Stimulated activated effector memory CD8-positive, alpha-beta T cell treated with anti-CD3 and anti-CD28 coated beads, Interleukin-12 subunit alpha, Interleukin-12 subunit beta, amount 100 ng/mL, for 72 hours (primary cell): ENCODE data around the gene ENKUR.
A peak's percentile ranks its signal among the peaks of the same experiment; 100 is the strongest.

Source experiments
- ATAC-seq: fragments of 150-1000 bp; cut with Tn5 transposase; 2 replicates; pipeline ENCODE4 v1.10.0; 2021
- DNase-seq, 2 donors: peaks; one replicate each; pipeline ENCODE4 v3.0.0; 2021 to 2022; ENCODE audit warnings: low spot score in 2 of 2
- H3K27ac Mint-ChIP-seq: one replicate; pipeline ENCODE4 v1.8.0; 2022; ENCODE audit warnings: mild to moderate bottlenecking, mixed read lengths
- H3K36me3 Mint-ChIP-seq: one replicate; pipeline ENCODE4 v1.8.0; 2022; ENCODE audit warnings: mild to moderate bottlenecking, mixed read lengths
- H3K4me1 Mint-ChIP-seq: one replicate; pipeline ENCODE4 v1.8.0; 2022; ENCODE audit warnings: mixed read lengths
- H3K4me3 Mint-ChIP-seq: one replicate; pipeline ENCODE4 v1.8.0; 2022; ENCODE audit warnings: mild to moderate bottlenecking, mixed read lengths
- H3K9me3 Mint-ChIP-seq: one replicate; pipeline ENCODE4 v1.8.0; 2022; ENCODE audit warnings: mixed read lengths

Gene ENKUR

GRCh38 chr10:24951201-24952142, 64.5 kb downstream of the ENKUR start:
- peaks cover 5% of the 10 kb centered on the region for H3K36me3 Mint-ChIP-seq
- H3K9me3 Mint-ChIP-seq: no peaks in the 10 kb centered on the region
- peaks cover 41% of the 10 kb centered on the region for H3K4me1 Mint-ChIP-seq
- DNase-seq (peak; percentile 6 to 63), ATAC-seq (peak; percentile 62)
- peak overlapping the region; percentile 70 for H3K4me3 Mint-ChIP-seq
- H3K27ac Mint-ChIP-seq: peak overlapping the region; percentile 89

- DNase-seq: no peak
- no peak for ATAC-seq
- no peaks in the 10 kb centered on the region for H3K9me3 Mint-ChIP-seq
- H3K27ac Mint-ChIP-seq: no peak overlapping the region
- H3K4me1 Mint-ChIP-seq: peaks cover 41% of the 10 kb centered on the region
- H3K4me3 Mint-ChIP-seq: no peak overlapping the region
- H3K36me3 Mint-ChIP-seq: peaks cover 5% of the 10 kb centered on the region
These were observed 65.5 kb downstream of the ENKUR start for GRCh38 chr10:24950439-24950838.

- ATAC-seq (no peak), DNase-seq (no peak)
- H3K36me3 Mint-ChIP-seq: peaks cover 5% of the 10 kb centered on the region
- H3K4me3 Mint-ChIP-seq: no peak overlapping the region
- no peak overlapping the region for H3K27ac Mint-ChIP-seq
- no peaks in the 10 kb centered on the region for H3K9me3 Mint-ChIP-seq
- H3K4me1 Mint-ChIP-seq: peaks cover 46% of the 10 kb centered on the region
These were observed 66.3 kb downstream of the ENKUR start for GRCh38 chr10:24949616-24950015.

- Mint-ChIP-seq H3K36me3 (no peaks in the 10 kb centered on the region), H3K9me3 (no peaks in the 10 kb centered on the region), H3K4me1 (peaks cover 38% of the 10 kb centered on the region), H3K4me3 (no peak overlapping the region), H3K27ac (no peak overlapping the region)
- ATAC-seq (peak; percentile 87), DNase-seq (no peak)
These were observed 68.5 kb downstream of the ENKUR start for GRCh38 chr10:24947304-24948097.

DNA sequence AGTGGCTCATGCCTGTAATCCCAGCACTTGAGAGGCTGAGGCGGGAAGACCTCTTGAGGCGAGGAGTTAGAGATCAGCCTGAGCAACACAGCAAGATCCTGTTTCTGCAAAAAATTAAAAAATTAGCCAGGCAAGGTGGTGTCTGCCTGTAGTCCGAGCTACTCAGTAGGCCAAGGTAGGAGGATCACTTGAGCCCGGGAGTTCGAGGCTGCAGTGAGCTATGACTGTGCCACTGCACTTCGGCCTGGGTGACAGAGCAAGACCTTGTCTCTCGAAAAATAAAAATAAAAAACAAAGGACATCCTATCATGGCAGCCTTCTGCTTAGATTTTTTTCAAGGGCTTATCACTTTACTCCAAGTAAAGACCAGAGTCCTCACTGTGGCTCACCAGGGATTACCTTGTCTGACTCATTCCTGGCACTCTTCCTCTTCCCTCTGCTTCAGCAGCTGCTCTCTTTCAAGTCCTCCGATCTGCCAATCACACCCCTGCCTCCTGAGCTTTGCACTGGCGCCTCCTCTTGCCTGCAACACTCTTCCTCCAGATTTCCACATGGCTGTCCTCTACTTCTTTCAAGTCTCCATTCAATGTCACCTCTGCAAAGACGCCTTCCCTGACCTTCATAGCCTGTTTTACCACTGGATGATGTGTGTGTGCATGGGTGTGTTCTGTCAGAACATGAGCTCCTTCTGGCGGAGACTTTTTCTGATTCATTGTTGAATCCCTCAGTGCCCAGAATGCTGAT, 71.3 kb downstream of the ENKUR start:
- Mint-ChIP-seq H3K4me1 (peaks cover 23% of the 10 kb centered on the region), H3K9me3 (no peaks in the 10 kb centered on the region), H3K36me3 (no peaks in the 10 kb centered on the region), H3K4me3 (no peak overlapping the region), H3K27ac (no peak overlapping the region)
- ATAC-seq: no peak
- DNase-seq: no peak

GRCh38 chr10:24938525-24938924, 77.4 kb downstream of the ENKUR start:
- Mint-ChIP-seq H3K27ac (no peak overlapping the region), H3K4me3 (no peak overlapping the region), H3K36me3 (no peaks in the 10 kb centered on the region), H3K4me1 (peaks cover 10% of the 10 kb centered on the region), H3K9me3 (no peaks in the 10 kb centered on the region)
- ATAC-seq: no peak
- no peak for DNase-seq

- H3K36me3 Mint-ChIP-seq: no peaks in the 10 kb centered on the region
- DNase-seq (no peak), ATAC-seq (no peak)
- H3K4me1 Mint-ChIP-seq: peaks cover 10% of the 10 kb centered on the region
- no peaks in the 10 kb centered on the region for H3K9me3 Mint-ChIP-seq
- no peak overlapping the region for H3K27ac Mint-ChIP-seq
- no peak overlapping the region for H3K4me3 Mint-ChIP-seq
These were observed 77.9 kb downstream of the ENKUR start for GRCh38 chr10:24938076-24938475.

- ATAC-seq: peak; percentile 61
- no peaks in the 10 kb centered on the region for H3K36me3 Mint-ChIP-seq
- peaks cover 10% of the 10 kb centered on the region for H3K4me1 Mint-ChIP-seq
- H3K4me3 Mint-ChIP-seq: no peak overlapping the region
- H3K27ac Mint-ChIP-seq: no peak overlapping the region
- no peak for DNase-seq
- H3K9me3 Mint-ChIP-seq: no peaks in the 10 kb centered on the region
These were observed 80.3 kb downstream of the ENKUR start for GRCh38 chr10:24935504-24936292.
